ENCODE data around the gene FHOD1. TPM values are rescaled to one million over a fixed set of nuclear protein-coding genes. Genes with fewer than 3 reads are reported as not detected.

The FHOD1 gene
- total and polyA plus RNA-seq, 2 of the 4 experiments (the other 2 are of a cell fraction), result 13.8 to 64.0 TPM

- Histone ChIP-seq H3K36me3 (ENCODE audit: control insufficient read depth, insufficient read depth, low read length) (no peaks in the 10 kb centered on the region), H2BK20ac (ENCODE audit: low read depth, low read length) (no peak overlapping the region), H4K5ac (ENCODE audit: low read depth, low read length) (no peak overlapping the region), H3K9me1 (ENCODE audit: insufficient read depth, low read length) (peaks cover 14% of the 10 kb centered on the region), H3K4ac (ENCODE audit: low read depth, low read length) (no peak overlapping the region), H2BK5ac (ENCODE audit: low read depth, low read length, poor library complexity, severe bottlenecking) (no peak overlapping the region), H4K91ac (ENCODE audit: insufficient read depth, low read depth, low read length) (no peak overlapping the region), H3K56ac (ENCODE audit: extremely low read depth, insufficient read depth, low read length) (no peak overlapping the region), H3K27ac (ENCODE audit: insufficient read depth, low read length) (no peak overlapping the region), H2AK5ac (ENCODE audit: low read depth, low read length) (no peak overlapping the region; the same call in 1 of the 2 replicates), H3K4me3 (ENCODE audit: insufficient read depth, low read depth, low read length) (no peak overlapping the region), H4K20me1 (ENCODE audit: insufficient read depth, low read length) (no peaks in the 10 kb centered on the region), H3K9me3 (ENCODE audit: control insufficient read depth, insufficient read depth, low read length) (no peaks in the 10 kb centered on the region), H4K8ac (ENCODE audit: low read depth in 2 of 2, low read length in 2 of 2) (no peak overlapping the region), H3K79me1 (ENCODE audit: low read depth in 1 of 2, low read length in 2 of 2) (no peaks in the 10 kb centered on the region; a peak in 1 of 4 replicates), H3K23ac (ENCODE audit: low read depth, low read length) (no peak overlapping the region), H2BK15ac (ENCODE audit: low read depth, low read length) (no peak overlapping the region), H3K14ac (replicated peaks; ENCODE audit: low read depth, low read length) (no peak overlapping the region), H2AK9ac (replicated peaks; ENCODE audit: low read depth, low read length, poor library complexity) (peak overlapping the region; percentile 70), H2AFZ (replicated peaks; ENCODE audit: low read length, poor library complexity) (no peak overlapping the region), H3K4me1 (ENCODE audit: control insufficient read depth, insufficient read depth, low read length) (peaks cover 7% of the 10 kb centered on the region), H3K9ac (ENCODE audit: low read depth, low read length) (no peak overlapping the region), H3K18ac (ENCODE audit: low read depth, low read length) (no peak overlapping the region), H2BK120ac (ENCODE audit: low read depth, low read length) (no peak overlapping the region), H3K4me2 (ENCODE audit: low read depth, low read length) (no peak overlapping the region), H3K27me3 (ENCODE audit: control insufficient read depth, insufficient read depth, low read length) (no peaks in the 10 kb centered on the region)
- BruUV-seq (replicated peaks), result no TSS peak
- dilution Hi-C loops (cut with HindIII; ENCODE audit: low sequenced_read_pairs, unreplicated experiment) (no loop called here), in situ Hi-C loops (cut with MboI; ENCODE audit: low sequenced_read_pairs) (no loop called here), intact Hi-C loops (cut with micrococcal nuclease) (no loop called here)
- WGBS, 2 experiments (ENCODE audit: extremely low coverage in 2 of 2, insufficient read length in 1 of 2), result 90% methylated on average over 15 of the region's 28 CpGs; no CpG with 5 or more reads in 1 of the 2 experiments
- no peak for DNase-seq
- ChIA-PET CTCF (interaction anchor here (1.4 kb wide), 1 partner anchor 22 kb away, joined by 4 read pairs; no protein-coding TSS in a partner anchor), POLR2A (ENCODE audit: unreplicated experiment) (no interaction called here)
- no peak for ATAC-seq (ENCODE audit: low read depth)
- TF ChIP-seq, protein P1, sequence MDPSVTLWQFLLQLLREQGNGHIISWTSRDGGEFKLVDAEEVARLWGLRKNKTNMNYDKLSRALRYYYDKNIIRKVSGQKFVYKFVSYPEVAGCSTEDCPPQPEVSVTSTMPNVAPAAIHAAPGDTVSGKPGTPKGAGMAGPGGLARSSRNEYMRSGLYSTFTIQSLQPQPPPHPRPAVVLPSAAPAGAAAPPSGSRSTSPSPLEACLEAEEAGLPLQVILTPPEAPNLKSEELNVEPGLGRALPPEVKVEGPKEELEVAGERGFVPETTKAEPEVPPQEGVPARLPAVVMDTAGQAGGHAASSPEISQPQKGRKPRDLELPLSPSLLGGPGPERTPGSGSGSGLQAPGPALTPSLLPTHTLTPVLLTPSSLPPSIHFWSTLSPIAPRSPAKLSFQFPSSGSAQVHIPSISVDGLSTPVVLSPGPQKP (IDR thresholded peaks at IDR 0.05; ENCODE audit: borderline replicate concordance, low read depth, low read length), result no peak
- TF ChIP-seq BHLHE40 (IDR thresholded peaks at IDR 0.05; ENCODE audit: low read depth, low read length), result no peak
- TF ChIP-seq SMC3 (IDR thresholded peaks at IDR 0.05; ENCODE audit: low read depth, low read length), result no peak
- no peak for TF ChIP-seq FOS (IDR thresholded peaks at IDR 0.05; ENCODE audit: low read depth, low read length)
- TF ChIP-seq RAD21 (IDR thresholded peaks at IDR 0.05; ENCODE audit: low read length), result no peak
- no peak for TF ChIP-seq MXI1 (IDR thresholded peaks at IDR 0.05; ENCODE audit: borderline replicate concordance, low read depth, low read length)
- TF ChIP-seq, protein P2, sequence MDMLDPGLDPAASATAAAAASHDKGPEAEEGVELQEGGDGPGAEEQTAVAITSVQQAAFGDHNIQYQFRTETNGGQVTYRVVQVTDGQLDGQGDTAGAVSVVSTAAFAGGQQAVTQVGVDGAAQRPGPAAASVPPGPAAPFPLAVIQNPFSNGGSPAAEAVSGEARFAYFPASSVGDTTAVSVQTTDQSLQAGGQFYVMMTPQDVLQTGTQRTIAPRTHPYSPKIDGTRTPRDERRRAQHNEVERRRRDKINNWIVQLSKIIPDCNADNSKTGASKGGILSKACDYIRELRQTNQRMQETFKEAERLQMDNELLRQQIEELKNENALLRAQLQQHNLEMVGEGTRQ (IDR thresholded peaks at IDR 0.05; ENCODE audit: low read depth, low read length), result no peak
- TF ChIP-seq MAZ (IDR thresholded peaks at IDR 0.05; ENCODE audit: borderline replicate concordance, low read depth, low read length), result no peak
- no peak for TF ChIP-seq MAFK (IDR thresholded peaks at IDR 0.05; ENCODE audit: low read depth, low read length)
- TF ChIP-seq NFE2L2 (IDR thresholded peaks at IDR 0.05; ENCODE audit: low read depth, low read length), result no peak
- no peak for TF ChIP-seq CHD1 (IDR thresholded peaks at IDR 0.05; ENCODE audit: low read depth, low read length)
Measured at GRCh38 chr16:67286441-67287235, 39.4 kb upstream of the FHOD1 start.
